Epithelial cell of proximal tubule (primary cell): ENCODE measurements around the gene BTNL3. TPM values are rescaled to one million over a fixed set of nuclear protein-coding genes. Genes with fewer than 3 reads are reported as not detected.
A peak's percentile ranks its signal among the peaks of the same experiment; 100 is the strongest.
"Not testable (repeated sequence)": the region's sequence is repeated elsewhere in the genome, so short reads cannot be mapped to it uniquely, and the experiment has no call there.

Experiments used
- DNase-seq: peaks from one replicate; pipeline ENCODE4 v3.0.0-alpha.2; 2011; ENCODE audit warnings: low read depth
- H3K4me3 ChIP-seq: 2 replicates; pipeline ENCODE4 v1.5.1; 2011; ENCODE audit warnings: low read depth, mild to moderate bottlenecking, low read length
- CTCF ChIP-seq: conservative IDR thresholded peaks from 2 replicates; pipeline ENCODE4 v1.5.1; 2012; ENCODE audit warnings: low read depth, mild to moderate bottlenecking, low read length
- total RNA-seq: library from RNA; depleted of rRNA; stranded (reverse); fragments of >200 nt; gene quantifications from 2 replicates; pipeline ENCODE4 v1.2.3, GENCODE V29; 2015

The BTNL3 gene
- total RNA-seq, 1 donor from 2014 or later, result not detected

- TF ChIP-seq CTCF, result no peak
- no peak overlapping the region for H3K4me3 ChIP-seq
- no peak for DNase-seq
Observed at GRCh38 chr5:181042036-181042713, 53.5 kb downstream of the BTNL3 start.

GRCh38 chr5:181042722-181043121, 54.1 kb downstream of the BTNL3 start:
- TF ChIP-seq CTCF, result no peak
- DNase-seq, result no peak
- no peak overlapping the region for H3K4me3 ChIP-seq

GRCh38 chr5:181043285-181044092, 54.8 kb downstream of the BTNL3 start:
- TF ChIP-seq CTCF, result peak; percentile 44
- H3K4me3 ChIP-seq, result no peak overlapping the region
- DNase-seq, result no peak

- H3K4me3 ChIP-seq, result no peak overlapping the region
- DNase-seq, result no peak
- no peak for TF ChIP-seq CTCF
Observed at GRCh38 chr5:181044093-181044599, 55.5 kb downstream of the BTNL3 start.

- DNase-seq, result no peak
- no peak overlapping the region for H3K4me3 ChIP-seq
- no peak for TF ChIP-seq CTCF
Observed at GRCh38 chr5:181044662-181045305, 56.1 kb downstream of the BTNL3 start.

GRCh38 chr5:181045316-181045715, 56.7 kb downstream of the BTNL3 start:
- H3K4me3 ChIP-seq, result no peak overlapping the region
- no peak for DNase-seq
- TF ChIP-seq CTCF, result no peak

- DNase-seq, H3K4me3 ChIP-seq: not testable (repeated sequence)
Observed at GRCh38 chr5:181045857-181046256, 57.2 kb downstream of the BTNL3 start.
